NCI-H1092 (cell line): ENCODE measurements around the gene PUM2.
A peak's percentile ranks its signal among the peaks of the same experiment; 100 is the strongest.

ENCODE experiments used
- DNase-seq: peaks from one replicate; lab custom pipeline; 2025; lab: John Stamatoyannopoulos, UW

Gene PUM2

DNA sequence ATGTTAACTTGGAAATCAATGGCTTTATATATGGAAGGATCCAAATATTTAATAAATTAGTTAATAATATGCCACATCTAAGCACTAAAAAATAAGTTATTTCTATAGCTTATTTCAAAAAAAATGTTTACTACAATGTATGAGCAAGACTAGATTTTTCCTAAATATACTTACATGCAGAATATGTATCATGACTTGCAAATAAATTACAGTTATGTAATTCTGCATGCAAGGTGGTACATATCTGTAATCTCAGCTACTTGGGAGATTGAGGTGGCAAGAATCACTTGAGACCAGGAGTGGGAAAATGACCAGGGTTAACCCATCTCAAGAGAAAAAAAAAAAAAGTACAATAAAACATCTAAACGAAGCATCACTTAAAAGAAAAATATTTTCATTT is 11.6 kb downstream of the PUM2 start:
- DNase-seq, result no peak

DNA sequence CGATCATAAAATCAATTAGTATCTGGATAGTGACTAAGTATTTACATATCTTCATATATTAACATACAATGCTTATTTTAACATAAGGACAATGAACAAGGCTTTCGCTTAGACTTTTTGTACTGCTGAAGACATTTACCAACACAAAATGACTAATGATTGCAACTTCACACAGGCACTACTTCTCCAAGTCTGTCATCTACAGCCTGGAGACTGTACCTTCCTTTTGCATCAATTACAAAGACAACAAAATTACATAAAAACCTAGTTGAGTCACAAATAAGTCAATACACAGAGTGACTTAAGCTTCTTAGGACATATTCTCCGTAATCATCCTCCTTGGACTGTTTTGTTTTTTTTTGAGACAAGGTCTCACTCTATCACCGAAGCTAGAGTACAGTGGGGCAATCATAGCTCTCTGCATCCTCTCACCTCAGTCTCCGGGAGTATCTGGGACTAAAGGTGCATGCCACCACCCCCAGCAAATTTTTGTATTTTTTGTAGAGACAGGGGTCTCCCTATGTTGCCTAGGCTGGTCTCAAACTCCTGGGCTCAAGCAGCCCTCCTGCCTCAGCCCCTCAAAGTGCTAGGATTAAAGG is 15.9 kb downstream of the PUM2 start:
- DNase-seq, result no peak

DNA sequence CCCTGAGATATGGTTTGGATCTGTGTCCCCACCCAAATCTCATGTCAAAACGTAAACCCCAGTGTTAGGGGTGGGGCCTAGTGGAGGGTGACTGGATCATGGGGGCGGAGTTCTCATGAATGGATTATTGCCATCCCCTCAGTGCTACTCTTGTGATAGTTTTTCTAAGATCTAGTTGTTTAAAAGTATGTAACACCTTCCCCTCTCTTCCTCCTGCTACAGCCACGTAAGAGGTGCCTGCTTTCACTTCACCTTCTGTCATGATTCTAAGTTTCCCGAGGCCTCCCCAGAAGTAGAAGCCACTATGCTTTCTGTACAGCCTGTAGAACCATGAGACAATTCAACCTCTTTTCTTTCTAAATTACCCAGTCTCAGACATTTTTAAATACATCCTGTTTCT is 16.9 kb downstream of the PUM2 start:
- no peak for DNase-seq

DNA sequence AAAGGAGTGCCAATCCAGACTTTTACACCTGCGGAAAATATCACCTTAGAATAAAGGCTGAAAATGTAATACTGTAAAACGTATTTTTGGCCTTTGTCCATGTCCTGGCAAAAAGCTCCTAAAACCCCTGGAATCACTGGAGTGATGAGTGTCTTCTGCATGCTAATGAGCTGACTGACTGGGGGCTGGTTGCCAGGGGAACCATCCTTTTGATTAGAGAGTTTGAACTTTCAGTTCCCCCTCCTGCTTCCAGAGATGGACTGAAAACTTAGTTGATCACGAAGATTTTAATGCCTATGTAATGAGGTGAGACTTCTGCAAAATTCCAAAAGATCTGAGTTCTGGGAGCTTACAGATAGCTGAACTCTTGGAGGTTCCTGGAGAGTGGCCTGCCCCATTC is 20.5 kb downstream of the PUM2 start:
- DNase-seq, result no peak

DNA sequence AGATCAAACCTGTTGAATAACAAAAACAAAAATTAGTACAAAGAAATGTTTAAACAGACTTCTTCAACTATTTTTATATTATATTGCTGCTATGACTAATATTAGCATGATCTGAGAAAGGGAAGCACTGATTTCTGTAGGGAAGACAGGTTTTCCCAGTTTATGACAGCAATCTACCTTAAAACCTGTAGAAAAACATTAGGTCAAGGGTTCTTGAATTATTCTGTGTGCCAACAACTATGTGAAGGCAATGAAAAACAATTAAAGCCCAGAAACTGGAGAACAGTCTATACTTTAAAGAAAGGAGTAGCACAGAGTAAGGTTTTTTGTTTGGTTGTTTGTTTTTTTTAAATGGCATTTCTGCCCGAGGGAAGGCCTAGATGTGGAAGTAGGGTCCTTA is 23.3 kb downstream of the PUM2 start:
- no peak for DNase-seq

DNA sequence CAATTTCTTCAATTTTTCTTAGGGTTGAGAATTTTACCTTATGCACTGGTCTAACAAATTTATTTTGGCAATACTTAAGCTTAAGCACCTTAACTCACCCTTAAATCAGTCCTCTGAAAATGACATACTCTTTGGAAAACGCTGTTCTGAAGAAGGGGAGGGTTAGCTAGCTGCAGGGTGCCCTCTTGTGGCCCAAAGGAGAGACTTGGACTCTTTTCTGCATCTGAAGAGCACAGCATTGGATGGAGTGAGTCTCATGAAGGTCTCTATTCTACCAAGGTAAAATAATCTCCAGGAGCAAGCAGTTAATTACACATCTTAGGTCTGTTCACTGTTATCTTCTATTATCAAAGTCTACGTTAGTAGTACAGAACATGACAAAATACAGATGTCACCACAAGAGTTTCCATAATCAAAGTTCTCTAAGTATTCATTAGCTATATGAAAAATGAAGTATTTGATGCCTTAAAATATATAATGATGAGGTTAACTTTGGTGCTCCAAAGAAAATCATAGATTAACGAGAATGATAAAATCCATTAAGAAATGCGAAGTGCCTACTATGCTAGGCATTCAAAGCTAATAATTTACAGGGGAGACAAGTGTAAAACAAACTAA is 24.4 kb downstream of the PUM2 start:
- DNase-seq, result peak; percentile 6

DNA sequence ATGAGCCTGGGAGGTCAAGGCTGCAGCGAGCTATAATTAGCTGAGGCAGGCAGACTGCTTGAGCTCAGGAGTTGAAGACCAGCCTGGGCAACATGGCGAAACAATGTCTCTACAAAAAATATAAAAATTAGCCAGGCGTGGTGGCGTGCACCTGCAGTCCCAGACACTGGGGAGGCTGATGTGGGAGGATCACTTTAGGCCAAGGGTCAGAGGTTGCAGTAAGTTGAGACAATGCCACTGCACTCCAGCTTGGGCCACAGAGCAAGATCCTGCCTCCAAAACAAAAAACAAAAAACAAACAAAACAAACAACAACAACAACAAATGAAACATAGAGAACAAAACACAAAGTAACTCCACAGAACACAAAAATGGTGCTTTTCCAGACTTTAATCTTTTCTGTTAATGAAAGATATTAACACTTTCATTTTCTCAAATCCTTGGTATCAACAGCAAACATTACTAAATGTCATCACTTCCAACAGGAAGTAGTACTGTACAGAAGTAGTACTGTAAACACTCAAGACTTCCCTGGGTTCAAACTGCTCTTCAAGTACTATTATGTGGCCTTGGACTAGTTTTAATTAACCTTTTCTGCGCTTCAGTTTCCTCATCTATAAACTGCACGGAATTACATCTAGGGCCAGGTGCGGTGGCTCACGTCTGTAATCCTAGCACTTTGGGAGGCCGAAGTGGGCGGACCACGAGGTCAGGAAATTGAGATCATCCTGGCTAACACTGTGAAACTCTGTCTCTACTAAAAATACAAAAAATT is 27.9 kb downstream of the PUM2 start:
- no peak for DNase-seq

DNA sequence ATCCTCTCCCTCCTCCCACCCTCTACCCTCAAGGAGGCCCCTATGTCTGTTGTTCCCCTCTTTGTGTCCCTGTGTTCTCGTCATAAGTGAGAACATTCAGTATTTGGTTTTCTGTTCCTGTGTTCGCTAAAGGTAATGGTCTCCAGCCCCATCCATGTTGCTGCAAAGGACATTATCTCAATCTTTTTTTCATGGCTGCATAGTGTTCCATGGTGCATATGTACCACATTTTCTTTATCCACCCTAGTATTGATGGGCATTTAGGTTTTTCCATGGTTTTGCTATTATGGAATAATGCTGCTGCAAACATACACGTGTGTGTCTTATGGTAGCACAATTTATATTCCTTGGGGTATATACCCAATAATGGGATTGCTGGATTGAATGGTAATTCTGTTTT is 33.0 kb downstream of the PUM2 start:
- DNase-seq, result no peak

DNA sequence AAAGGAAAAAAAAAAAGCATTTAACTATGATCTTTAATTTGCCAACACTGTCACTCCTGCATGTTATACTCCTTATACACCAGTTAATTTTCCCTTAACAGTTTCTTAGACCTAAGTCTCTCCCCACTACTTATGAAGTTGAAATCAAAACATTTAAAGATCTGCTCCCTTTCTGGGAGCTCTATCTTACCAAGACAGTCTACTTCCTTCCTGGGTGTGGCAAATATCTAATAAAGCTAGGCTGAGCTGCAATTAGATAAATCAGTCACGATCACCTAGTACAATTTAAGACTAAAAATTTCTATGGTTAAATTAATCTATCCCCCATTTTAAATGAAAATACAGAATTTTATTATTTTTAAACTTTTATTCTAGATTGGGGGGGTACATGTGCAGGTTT is 33.4 kb downstream of the PUM2 start:
- no peak for DNase-seq

DNA sequence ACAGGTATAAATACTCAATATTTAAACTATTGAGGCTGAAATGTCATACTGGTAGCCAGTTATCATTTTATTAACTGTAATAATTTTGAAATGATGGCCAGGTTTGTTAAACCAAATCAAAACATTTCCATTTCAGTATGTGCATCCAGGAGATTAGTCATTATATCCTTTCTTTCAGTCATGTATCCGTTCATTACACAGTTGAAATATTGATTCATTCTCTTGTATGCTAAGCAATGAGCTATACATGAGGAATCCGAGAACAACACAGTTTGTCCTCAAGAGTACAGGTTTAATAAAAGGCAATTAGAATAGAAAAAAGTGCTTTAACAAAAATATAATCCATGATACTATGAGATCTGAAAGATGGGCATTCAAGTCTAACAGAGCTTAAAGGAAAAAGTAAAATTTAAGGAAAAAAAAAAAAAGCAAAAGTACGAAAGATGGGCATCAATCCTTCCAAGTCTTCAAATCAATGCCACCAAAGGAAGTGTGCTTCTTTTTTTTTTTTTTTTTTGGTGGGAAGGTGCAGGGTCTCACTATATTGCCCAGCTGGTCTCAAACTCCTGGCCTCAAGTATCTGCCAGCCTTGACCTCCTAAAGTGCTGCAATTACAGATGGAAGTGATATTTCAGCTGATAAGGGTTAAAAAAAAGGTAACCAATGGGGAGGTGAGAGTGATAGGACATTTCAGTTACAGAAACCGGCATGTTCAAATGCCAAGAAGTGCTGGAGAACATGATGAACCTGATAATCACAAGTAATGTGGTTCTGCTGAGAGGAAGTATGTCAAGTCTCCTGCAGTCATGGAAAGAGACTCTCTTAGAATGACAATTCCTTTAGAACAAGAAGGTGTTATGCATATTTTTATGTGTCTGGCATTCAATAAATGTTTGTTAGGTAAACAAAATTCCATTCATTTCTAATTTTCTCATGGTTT is 35.8 kb downstream of the PUM2 start:
- no peak for DNase-seq

DNA sequence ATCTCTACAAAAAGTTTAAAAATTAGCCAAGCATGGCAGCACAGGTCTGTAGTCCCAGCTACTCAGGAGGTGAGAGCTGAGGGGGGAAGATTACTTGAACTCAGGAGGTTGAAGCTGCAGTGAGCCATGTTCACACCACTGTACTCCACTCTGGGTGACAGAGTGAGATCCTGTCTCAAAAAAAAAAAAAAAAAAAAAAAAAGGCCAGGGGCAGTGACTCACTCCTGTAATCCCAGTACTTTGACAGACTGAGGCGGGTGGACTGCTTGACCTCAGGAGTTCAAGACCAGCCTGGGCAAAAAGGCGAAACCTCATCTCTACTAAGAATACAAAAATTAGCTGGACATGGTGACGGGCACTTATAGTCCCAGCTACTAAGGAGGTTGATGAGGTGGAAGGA is 37.0 kb downstream of the PUM2 start:
- no peak for DNase-seq

DNA sequence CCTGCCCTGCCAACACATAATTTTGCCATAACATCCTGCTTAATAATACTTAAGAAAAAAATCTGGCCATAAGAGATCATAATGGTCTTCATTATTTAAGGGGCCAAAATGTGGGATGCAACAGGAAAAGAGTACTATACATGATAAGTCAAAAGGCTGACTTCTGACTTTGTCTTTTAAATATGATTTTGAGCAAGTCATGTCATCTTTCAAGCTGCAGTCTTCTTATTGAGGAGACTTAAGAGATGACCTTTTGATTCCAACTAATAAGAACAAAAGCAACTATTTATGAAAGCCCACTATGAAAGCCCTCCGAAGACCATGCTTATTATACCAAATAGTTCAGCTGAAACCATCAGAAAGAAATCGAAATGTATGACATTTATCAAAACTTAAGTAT is 41.6 kb downstream of the PUM2 start:
- no peak for DNase-seq

DNA sequence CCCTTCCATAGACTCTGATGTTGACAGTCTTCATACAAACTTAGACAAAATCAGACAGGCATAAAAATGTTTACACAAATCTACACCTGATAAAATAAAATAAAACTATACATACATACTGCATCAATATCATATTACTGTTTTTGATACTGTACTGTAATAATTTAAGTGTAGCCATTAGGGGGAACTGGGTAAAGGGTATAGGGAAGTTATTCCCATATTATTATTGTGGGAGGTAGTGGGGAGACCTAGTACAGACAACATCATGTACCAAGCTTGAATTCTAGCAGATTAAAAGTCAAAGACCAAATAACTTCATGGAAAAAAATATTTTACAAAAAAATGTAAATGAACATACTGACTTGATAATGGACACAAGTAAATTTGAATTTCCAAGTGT is 43.3 kb downstream of the PUM2 start:
- DNase-seq, result no peak

DNA sequence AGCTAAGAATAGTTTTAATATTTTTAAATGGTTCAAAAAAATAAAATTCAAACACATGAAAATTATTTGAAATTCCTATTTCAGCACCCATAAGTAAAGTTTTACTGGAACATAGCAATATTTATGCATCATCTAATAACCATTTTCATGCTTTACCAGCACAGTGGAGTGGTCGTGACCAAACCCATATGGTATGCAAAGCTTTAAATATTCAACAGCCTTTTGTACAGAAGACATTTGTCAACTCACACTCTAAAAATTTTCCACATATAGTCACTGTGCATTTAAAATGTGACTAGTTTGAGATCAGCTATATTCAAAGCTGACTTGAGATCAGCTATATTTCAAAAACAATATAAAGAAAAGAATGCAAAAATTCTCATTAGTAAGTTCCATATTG is 46.2 kb downstream of the PUM2 start:
- DNase-seq, result no peak

DNA sequence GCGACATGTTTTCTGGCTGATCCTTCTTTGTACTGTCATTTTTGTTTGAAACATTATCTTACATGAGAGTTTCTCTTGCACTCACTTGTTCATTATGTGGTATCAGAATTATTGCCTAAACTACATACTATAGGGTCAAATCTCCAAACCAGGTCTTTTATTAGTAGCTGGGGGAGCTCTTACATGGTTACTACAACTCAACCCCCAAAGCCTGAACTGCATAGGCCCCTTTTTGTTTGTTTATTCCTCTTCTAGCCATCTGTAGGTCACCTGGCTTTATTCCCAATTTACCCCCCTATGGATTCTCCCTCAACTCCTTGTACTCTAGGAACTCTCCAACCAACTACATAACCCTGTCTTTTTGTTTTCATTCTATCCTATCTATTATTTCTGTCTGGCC is 46.7 kb downstream of the PUM2 start:
- no peak for DNase-seq

DNA sequence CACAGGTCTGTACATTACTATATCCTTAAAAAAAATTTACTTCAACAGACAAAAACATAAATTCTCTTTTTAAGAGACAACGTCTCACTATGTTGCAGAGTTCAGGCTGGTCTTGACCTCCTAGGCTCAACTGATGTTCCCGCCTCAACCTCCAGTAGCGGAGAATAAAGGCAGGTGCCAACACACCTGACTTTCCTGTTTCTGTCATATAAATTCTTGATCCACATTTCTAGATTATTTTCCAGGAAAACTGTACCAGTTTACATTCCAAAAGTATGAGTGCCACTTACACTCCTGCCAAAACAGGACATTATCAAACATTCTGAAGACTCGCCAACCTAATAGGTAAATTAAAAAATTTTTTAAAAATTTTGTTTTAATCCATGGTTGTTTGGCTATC is 48.6 kb downstream of the PUM2 start:
- no peak for DNase-seq

DNA sequence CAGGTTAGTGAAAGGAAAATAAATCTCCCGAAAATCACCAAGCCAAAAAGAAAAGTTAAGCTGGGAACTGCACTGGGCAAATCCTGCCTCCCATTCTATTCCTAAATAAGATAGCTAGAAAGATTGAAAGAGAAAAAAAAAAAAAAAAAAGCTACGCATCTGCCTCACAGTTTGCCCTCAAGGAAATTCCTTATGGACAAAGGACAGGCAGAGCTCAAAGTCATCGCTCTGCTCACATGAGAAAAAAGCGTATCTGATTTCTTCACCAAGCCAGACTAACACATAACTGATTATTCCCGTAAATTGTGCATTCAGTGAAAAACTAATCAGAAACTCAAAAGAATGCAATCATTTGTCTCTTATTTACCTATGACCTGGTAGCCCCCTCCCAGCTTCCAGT is 50.0 kb downstream of the PUM2 start:
- no peak for DNase-seq

DNA sequence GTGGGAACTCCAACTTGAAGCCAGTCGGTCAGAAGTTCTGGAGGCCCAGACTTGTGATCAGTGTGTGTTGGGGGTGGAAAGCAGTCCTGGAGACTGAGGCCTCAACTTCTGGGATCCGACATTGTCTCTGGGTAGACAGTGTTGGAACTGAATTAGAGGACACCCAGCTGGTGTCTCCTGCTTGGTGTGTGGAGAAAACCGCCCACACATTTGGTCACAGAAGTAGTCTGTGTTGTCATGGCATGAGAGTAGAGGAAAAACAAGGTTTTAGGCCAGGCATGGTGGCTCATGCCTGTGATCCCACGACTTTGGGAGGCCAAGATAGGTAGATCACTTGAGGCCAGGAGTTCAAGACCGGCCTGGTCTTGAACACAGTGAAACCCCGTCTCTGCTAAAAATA is 51.5 kb downstream of the PUM2 start:
- no peak for DNase-seq

DNA sequence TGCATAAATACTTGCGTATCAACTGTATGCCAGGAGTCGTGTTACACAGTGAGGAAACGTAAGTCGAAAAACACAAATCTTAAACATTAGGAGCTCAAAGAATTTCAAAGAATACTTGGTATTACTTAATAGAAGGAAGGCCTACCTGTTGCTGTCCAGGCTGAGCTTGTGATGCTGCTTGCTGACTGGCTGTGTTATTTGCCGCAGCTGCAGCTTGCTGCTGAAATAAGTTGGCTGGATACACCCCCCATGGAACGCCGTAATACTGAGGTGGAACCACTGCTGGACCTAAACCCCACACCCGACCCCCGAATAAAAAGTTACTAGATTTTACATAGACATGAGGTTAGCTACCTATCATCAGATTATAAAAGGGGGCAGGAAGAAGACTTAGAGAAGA is 56.4 kb downstream of the PUM2 start:
- no peak for DNase-seq

DNA sequence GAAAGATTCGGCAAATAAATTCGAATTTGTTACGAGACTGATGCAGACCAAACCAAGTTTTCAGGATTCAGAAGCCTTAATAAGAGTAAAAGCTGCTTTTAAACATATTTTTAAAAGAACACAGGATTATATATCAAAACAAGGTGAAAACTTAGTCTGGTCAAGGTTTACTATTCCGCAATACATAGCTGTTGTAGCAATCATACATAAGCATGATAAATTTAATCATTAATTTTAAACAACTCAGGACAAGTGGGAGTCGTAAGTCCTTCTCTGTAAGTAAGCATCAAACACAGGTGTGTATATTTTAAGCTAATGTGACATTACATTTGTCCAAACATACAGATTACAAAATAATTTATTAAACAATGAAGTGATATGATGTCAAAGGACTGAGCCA is 57.7 kb downstream of the PUM2 start:
- DNase-seq, result no peak

DNA sequence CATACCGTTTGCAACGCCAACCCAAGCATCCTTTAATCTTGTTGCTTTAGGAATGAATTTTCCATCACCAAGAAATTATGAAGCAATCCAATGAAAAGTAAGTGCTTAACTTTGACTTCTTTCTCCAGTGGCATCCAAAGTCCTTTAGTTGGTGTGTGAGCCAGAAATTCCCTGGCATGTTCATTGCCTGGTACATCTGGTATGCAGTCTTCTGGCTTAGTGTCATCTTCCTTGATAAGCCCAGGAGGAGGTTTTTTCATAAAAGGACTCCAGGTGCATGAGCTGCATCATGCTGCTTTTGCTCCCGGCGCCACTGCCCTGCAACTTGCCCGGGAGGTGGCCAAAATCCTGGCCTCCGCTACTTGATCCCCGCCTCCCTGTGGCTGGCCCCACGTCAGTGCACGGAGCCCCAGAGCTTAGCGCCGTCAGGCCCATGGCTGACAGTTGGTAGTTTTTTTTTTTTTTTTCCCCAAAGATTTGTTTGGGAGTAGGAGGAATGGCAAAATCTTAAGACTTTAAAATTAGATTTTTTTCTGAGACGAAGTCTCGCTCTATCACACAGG is 58.7 kb downstream of the PUM2 start:
- DNase-seq, result no peak

DNA sequence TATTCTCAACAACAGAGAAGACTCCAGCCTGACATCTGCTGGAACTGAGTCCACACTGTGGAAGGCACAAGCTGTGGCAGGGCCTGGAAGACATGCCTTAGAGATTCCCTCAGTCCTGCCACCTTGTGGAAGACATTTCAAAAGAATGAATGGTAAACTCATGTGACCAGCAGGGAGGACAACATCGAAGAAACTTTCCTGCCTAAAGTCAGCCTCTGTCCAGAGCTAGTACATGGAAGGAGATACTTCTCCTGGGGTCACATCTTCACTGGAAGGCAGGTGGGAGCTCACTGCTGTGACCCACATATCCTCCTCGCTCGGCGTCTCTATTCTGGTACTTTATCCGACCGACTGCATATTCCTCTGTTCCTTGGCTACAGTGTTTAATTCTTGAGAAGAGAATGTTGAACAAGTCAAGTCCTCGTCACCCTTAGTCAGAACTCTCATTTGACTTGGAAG is 59.5 kb downstream of the PUM2 start:
- DNase-seq, result no peak
